ENCODE measurements around the gene ACP7. TPM values are rescaled to one million over a fixed set of nuclear protein-coding genes. Genes with fewer than 3 reads are reported as not detected.
"Not testable (repeated sequence)": the region's sequence is repeated elsewhere in the genome, so short reads cannot be mapped to it uniquely, and the experiment has no call there.

Gene ACP7
- total RNA-seq, 1 experiment from 2014 or later = 4.0 TPM

GRCh38 chr19:39077323-39077722 is 6.8 kb upstream of the ACP7 start:
- DNase-seq (ENCODE audit: low read depth) = no peak

- peak; percentile 99 for DNase-seq (ENCODE audit: low read depth)
These were observed 5.5 kb upstream of the ACP7 start for GRCh38 chr19:39078436-39079200.

GRCh38 chr19:39080431-39080830 is 3.7 kb upstream of the ACP7 start:
- DNase-seq (ENCODE audit: low read depth) = no peak

- DNase-seq (ENCODE audit: low read depth) = no peak
These were observed 2.0 kb upstream of the ACP7 start for GRCh38 chr19:39082167-39082566.

GRCh38 chr19:39082745-39083598 is 1.2 kb upstream of the ACP7 start:
- no peak for DNase-seq (ENCODE audit: low read depth)

GRCh38 chr19:39083599-39083982 is 577 bp upstream of the ACP7 start:
- DNase-seq (ENCODE audit: low read depth) = no peak

- DNase-seq (ENCODE audit: low read depth) = no peak
These were observed 538 bp downstream of the ACP7 start for GRCh38 chr19:39084732-39085080.

GRCh38 chr19:39085392-39085791 is 1.2 kb downstream of the ACP7 start:
- no peak for DNase-seq (ENCODE audit: low read depth)

GRCh38 chr19:39086386-39086785 is 2.2 kb downstream of the ACP7 start:
- DNase-seq (ENCODE audit: low read depth) = no peak

GRCh38 chr19:39087907-39088686 is 3.9 kb downstream of the ACP7 start:
- no peak for DNase-seq (ENCODE audit: low read depth)

- not testable (repeated sequence) for DNase-seq (ENCODE audit: low read depth)
These were observed 5.8 kb downstream of the ACP7 start for GRCh38 chr19:39090016-39090415.

GRCh38 chr19:39090881-39091280 is 6.7 kb downstream of the ACP7 start:
- DNase-seq (ENCODE audit: low read depth) = no peak

- not testable (repeated sequence) for DNase-seq (ENCODE audit: low read depth)
These were observed 11.8 kb downstream of the ACP7 start for GRCh38 chr19:39095799-39096540.

- no peak for DNase-seq (ENCODE audit: low read depth)
These were observed 13.1 kb downstream of the ACP7 start for GRCh38 chr19:39097299-39097698.

- DNase-seq (ENCODE audit: low read depth) = no peak
These were observed 13.6 kb downstream of the ACP7 start for GRCh38 chr19:39097721-39098120.

- DNase-seq (ENCODE audit: low read depth) = no peak
These were observed 14.4 kb downstream of the ACP7 start for GRCh38 chr19:39098365-39099269.

- DNase-seq (ENCODE audit: low read depth) = no peak
These were observed 15.2 kb downstream of the ACP7 start for GRCh38 chr19:39099341-39099740.

- no peak for DNase-seq (ENCODE audit: low read depth)
These were observed 16.5 kb downstream of the ACP7 start for GRCh38 chr19:39100500-39101166.

- DNase-seq (ENCODE audit: low read depth) = no peak
These were observed 19.0 kb downstream of the ACP7 start for GRCh38 chr19:39103151-39103550.

- DNase-seq (ENCODE audit: low read depth) = no peak
These were observed 20.0 kb downstream of the ACP7 start for GRCh38 chr19:39104186-39104596.

Data from HT1080 (cell line).